ENCODE results near the gene CLTCL1.

Gene CLTCL1

DNA sequence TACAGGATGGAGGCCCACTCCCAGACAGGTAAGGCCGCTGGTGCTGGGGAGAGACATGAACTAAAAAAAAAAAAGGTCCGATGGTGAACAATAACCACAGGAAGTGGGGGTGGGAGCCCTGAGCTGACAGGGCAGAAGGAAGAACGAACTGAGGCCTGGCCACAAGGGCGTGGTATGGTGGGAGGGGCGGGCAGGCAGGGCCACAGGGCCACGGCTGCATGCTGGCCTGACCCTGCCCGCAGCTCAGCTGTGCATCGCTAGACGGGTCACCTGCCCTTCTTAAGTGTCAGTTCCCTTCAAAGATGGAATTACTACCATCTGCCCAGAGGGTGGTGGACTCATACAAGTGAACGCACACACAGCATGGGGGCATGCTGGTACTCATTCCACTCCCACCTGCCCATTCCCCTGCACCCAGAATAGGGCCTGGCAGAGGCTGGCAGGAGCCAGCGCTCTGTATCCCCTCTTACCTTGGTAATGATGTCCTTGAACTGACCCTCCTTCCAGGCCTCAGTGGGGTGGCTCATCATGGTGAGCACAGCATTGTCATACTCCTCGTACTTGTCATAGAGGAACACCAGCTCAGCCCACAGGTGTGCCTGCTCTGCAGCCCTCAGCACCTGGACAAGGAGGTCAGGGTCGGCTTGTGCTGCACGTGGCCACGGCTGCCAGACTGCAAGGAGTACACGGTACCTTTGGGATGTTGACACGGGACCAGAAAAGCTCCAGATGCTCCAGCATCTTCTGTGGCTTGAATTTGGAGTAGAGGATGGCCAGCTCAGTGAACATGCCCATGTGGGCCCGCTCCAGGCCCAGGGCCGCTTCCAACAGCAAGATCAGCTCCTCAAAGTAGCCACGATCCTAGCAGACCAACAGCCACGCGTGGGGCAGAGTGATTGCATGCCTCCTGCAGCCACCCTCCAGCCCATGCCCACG, 95.5 kb downstream of the CLTCL1 start:
- no peak for DNase-seq (ENCODE audit: low spot score)

DNA sequence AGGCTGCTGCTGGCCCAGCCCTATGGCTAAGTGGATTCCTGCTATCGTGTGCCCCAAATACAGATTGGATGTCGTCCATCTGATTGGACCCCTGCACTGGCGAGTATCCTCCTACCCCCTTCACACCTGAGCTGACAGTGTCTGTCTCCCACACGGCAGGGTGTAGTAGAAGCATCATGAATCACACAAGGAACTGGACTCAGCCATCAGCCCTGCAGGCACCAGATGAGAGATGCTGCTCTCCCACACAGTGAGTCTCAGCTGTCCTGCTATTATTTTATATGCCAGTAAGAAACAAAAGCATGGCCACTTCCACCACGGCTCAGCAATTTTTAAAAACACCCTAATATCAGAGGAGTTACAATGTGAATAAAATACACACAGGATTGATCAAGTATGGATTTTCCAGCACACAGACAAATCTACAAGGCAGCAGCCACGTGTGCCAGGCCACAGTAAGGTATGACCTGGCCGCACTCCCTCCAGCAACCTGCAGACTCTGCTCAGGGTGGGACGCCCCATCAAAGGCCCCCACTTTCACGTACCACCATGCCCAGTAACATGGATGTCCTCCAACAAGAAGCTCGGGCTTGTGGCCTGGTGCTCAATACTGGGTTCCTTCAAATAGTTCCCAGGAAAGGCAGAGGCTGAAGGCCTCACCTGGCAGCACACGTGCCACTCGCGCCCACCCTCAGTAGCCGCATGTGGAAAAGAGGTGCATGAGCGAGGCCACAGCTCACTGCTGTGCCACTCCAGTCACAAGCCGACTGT, 96.6 kb downstream of the CLTCL1 start:
- no peak for DNase-seq (ENCODE audit: low spot score)

DNA sequence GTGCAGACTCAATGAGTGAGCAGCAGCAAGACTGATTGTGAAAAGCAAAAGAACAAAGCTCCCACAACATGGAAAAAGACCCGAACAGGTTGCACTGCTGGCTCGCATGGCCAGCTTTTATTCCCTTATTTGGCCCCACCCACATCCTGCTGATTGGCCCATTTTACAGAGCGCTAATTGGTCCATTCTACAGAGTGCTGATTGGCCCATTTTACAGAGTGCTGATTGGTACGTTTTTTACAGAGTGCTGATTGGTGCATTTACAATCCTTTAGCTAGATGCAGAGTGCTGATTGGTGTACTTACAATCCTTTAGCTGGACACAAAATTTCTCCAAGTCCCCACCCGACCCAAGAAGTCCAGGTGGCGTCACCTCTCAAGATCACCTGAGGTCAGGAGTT, 97.6 kb downstream of the CLTCL1 start:
- DNase-seq (ENCODE audit: low spot score) = no peak

DNA sequence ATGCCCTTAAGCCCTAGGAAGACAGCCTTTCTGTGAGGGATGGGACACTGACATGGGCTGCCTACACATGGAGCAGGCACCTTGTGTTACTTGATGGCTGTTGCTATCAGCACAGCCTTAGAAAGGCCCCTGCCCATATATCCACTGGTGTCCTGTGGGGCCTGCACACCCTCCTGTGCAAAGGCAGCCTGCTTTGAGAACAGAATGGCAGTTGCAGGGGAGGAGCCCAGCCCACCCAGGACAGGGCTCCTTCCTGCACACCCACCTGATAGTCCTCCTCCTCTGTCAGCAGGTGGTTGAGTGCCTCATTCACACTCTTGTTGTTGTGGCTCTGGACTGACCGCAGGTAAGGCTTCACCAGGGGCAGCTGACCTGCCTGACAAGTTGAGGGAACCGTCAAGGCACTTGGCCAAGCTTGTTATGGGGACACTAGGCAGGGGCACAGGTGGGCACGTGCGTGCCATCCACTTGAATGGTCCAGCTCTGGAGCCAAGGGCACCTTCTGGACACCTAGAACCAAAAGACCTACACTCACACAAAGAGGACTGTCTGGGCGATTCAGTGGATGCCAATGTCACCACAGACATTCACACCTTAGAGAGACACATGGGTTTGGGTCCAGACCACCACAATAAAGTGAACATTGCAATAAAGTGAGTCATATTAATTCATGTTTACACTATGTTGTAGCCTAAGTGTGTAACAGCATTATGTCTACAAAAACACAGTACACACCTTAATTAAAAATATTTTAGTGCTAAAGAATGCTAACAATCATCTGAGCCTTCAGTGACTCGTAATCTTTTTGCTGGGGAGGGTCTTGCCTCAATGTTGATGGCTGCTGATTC, 103.6 kb downstream of the CLTCL1 start:
- no peak for DNase-seq (ENCODE audit: low spot score)

DNA sequence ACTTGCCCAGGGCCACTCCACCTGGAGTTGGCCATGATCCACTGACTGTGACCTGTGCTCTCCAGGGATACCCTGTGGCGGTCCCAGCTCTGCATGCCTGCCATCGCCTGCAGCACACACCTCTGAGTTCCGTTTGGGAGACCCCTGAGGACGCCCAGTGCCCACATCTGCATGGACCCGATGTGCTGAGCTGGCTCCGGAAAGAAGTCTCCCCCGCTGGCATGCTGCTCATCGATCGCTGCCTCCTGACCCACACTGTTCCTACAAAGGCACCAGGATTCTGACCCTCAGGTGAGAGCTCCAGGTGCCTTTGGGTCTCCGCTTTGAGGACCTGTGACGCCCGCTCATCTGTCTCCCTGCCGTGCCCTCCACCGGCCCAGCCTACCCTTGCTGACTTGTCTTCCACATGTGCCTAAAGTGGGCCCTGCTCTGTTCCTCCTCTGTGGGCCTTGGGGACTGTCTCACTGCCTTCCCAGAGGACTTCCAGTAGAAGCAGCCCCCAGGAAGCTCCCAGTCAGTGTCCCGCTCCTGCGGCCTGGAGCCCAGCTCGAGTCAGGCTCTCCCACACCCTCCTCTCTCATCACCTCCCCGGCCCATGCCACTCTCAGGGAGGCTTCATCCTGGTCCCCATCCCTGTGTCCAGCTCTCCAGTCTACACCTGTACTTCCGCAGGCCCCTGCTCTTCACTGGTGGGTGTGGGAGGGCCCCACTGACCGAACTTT, 107.1 kb downstream of the CLTCL1 start:
- no peak for DNase-seq (ENCODE audit: low spot score)

DNA sequence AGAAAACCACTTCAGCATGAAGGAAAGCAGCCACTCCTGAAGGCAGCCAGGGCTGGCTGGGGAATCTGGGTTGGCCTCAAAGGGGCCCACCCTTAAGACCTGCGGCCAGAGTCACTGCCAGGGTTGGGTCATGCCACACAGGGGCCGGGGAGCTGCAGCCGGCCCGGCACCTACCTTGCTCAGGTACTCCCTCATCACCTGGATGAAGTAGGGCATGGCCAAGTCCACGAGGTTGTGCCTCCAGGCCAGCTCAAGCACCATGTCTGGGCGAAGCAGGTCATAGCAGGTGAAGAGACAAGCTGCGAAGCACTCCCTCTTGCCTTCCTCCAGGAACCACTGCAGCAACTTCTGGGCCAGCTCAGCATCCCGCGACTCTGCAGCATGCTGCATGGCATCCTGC, 108.3 kb downstream of the CLTCL1 start:
- DNase-seq (ENCODE audit: low spot score) = no peak

DNA sequence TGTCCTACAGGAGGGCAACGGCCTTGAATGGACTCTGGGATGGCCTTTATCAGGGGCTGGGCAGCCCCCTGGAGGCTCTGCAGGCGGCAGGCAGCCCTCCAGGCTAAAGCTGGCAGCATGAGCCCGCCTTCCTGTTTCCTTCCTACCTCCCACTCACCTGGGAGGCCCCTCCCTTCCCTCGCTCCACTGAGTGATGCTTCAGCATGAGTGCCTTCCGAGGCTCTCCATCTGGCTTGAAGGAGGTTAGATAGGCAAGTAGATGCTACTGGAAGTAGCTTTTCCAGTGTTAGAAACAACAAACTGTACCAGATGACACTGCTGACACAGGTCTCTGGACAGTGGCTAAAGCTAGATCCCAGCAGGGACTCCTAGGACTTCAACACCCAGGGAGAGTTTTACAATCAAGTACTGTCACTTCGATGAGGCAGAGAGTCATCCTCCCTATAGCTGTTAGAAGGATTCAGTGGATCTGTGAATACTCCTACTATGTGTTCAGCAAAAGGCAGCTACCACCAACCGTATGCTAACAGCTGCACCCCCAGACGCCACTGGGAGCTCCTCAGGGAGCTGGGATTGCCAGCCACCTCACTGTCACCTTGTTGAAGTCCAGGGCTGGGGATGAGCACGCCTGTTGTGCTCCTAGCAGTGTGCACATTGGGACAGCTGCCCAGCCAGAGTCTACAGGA, 108.9 kb downstream of the CLTCL1 start:
- DNase-seq (ENCODE audit: low spot score) = no peak

DNA sequence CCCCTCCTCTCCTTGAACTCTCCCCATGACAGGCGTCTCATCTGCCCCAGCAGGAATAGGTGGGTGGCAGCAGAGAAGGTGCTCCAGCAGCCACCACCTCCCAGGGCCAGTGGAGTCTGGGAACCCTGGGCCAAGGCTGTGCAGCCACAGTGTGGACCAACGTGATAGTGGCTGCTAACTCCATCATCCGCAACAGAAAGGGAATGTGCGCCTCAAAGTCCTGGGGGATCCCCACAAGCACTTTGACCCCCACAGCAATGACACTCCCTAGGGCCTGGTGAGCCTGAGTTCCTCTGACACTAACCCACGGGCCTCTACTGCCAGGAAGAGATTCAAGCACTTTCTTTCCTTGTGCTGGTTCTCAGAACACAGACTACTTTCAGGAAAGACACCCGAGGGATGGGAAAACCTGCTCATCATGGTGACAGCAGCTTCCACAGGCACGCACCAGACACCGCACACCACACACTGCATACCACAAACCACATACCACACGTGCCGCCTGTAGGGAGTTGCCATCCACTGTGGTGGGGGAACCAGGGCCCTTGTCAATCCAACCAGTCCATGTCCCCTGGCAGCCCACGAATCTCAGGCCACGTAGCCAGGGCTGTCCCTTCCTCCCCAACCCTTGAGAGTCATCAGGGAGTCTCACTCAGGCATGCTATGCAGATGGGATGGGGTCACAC, 109.6 kb downstream of the CLTCL1 start:
- no peak for DNase-seq (ENCODE audit: low spot score)

DNA sequence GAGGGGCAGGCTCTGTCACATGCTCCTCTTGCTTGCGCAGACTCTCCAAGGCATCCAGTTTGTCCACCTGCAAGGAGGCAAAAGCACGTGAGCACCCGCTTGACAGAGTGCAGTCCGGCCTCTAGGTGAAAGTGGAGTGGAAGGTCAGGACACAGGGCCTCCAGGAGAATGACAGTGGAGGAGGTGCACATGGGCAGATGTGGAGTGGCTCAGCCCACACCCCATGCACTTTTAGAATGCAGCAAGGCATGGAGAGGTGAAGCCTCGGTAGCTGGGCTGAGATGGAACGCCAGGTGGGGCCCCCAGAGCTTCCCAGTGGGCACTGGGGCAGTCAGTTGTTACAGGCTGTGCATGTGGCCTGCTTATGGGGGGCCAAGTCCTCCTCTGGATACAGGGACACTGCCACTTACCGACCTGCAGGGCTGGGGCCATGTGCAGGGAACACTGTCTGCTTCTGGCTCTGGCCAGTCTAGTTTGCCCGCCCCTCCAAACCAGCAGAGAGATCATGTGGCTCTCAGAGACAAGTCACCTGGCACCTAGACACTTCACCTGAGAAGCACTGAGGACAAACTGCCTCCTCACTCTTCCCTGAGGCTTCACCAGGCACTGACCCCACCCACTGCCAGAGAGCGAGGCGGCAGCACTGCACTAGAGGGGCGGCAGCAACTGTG, 110.6 kb downstream of the CLTCL1 start:
- DNase-seq (ENCODE audit: low spot score) = no peak

DNA sequence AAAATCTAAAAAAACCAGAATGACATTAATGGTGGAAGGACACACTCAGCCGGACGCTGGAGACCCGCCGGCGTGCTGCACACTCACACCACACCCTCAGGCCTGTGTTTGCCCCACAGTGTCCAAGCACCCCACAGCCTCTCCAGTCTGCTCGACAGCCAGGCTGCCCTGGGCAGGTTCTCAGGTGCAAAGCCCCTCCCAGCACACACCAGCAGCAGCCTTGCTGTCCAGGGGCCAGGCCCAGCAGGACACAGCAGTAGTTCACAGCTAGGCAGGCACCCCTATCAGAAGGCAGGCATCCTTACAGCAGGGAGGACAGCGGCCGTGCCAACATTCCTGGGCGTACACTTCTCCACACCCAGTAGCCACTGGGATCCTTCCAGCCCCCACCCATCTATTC, 111.3 kb downstream of the CLTCL1 start:
- no peak for DNase-seq (ENCODE audit: low spot score)

DNA sequence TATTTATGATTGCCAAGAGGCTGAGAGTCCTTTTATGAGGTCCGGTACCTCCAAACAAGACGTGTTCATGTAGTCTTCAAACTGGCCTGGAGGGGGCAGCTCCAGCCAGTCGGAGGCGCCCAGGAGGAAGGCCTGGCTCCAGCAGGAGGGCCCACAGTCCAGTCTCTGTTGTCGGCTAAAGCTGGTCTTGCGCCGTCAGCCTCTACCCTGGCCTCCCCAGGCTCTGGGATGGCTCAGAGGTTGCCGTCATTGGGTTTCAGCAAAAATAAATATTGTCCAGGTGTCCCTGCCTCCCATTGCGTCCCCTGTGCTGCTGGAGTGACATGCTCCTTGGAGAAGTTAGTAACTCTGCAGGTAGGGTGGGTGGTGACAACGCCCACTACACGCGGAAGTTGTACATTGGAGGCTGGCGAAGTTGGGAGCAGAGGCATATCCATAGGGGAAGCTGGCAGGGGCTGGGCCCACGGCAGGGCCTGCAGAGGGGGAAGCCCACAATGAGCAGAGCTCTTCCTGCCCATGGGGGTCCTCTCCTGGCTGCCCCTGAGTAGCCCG, 111.9 kb downstream of the CLTCL1 start:
- peak; percentile 81 for DNase-seq (ENCODE audit: low spot score)

DNA sequence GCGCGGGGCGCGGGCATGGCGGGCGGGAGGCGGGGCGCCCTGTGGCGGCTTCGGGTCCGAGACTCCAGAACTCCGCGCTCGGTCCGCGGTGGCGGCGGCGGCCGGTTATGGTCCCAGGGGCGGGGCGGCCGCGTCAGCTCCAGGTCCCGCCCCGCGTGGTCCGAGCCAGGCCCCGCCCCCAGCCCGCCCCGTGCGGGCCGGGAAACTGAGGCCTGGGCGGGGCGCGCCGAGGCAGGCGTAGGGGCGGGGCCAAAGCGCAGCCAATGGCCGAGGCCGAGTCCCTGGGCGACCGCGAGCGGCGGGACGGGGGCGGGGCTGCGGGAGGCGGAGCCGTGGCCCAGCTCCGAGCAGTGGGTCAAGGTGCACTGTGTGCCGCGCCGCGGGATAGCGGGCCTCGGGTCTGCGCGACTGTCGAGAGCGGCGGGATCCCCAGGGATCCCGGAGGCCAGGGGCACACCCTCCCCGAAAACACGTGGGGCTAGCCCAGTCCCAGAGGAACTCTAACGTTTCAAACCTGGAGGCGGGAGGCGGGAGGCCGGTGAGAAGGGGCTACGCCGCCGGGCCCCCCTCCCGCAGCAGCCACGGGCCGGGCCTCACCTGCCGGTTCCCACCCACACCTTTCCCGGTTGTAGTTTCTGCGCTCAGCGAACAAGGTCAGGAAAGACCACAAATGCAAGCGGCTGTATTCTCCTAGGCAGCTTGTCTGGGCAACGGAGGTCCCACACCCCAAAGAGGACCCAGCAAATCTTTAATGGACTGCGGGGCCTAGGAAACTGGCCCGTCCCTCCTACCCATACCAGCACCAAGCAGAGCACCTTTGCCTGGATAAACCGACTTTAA, 112.6 kb downstream of the CLTCL1 start, which contains the start of gene SLC25A1:
Gene SLC25A1 (minus strand): TSS at position 80 of the 840 bp plus-strand sequence. CDS start 63 bp downstream, at position 17.
- peak; percentile 97 for DNase-seq (ENCODE audit: low spot score)

DNA sequence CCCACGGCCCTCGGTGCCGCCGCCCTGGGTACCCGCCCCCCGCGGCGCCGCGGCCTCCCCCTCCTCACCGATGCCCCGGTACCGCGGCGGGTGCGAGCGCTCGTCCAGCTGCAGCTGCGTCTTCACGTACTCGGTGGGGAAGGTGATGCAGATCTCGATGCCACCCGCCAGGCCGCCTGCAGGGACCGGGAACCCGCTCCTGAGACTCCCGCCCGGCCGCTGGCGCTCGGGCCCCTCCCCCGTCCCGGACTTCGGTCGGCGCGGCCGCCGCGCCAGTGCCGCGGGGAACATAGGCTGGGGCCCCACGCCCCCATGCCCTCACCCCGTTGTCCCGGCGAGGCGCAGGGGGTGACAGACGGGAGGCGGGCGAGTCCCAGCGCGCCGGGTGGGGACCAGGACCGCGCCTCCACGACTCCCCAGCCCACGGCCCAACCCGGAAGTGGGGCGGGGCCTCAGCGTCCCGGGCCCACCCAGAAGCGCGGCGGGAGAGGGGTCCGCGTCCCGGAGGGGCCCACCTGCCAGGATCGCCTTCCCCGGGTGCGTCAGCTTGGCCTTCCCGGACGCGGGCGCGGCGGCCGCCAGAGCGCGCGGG, 113.4 kb downstream of the CLTCL1 start:
- peak; percentile 32 for DNase-seq (ENCODE audit: low spot score)

DNA sequence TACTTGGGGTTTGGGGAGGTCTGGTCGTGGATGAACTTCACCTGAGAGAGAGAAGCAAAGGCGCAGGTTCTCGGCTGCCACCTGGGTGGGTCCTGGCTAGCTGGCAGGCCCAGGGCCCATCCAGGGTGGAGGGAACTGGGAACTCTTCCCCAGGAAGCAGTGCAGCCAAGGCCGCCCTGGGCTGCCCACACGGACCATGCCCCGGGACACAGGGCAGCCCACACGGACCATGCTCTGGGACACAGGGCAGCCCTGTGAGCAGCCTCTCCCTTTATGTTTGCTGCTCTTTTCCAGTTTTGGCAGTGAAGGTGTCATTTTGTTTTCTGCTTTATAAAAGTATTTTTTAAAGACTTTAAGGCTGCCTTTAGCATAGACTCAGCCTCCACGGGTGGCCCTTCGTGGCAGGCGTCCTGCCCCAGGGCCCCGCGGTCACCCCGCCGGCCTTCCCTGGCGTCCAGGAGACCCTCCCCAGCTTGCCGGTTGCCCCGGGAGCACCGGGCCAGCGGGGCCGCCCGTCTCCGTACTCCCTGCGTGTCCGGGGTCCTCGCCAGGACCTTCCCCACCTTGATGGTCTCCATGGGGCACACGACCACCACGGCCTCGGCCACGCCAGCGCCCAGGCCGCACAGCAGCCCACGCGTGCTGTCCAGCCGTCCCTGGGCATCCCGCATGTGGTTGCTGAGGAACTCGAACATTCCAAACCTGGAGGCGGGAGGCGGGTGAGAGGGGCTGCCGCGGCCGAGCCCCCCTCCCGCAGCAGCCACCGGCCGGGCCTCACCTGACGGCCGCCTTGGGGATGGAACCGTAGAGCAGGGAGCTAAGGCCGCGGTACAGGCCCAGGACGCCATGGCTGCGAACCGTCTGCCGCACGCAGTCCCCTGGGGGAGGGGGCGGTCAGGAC, 114.1 kb downstream of the CLTCL1 start:
- no peak for DNase-seq (ENCODE audit: low spot score)

DNA sequence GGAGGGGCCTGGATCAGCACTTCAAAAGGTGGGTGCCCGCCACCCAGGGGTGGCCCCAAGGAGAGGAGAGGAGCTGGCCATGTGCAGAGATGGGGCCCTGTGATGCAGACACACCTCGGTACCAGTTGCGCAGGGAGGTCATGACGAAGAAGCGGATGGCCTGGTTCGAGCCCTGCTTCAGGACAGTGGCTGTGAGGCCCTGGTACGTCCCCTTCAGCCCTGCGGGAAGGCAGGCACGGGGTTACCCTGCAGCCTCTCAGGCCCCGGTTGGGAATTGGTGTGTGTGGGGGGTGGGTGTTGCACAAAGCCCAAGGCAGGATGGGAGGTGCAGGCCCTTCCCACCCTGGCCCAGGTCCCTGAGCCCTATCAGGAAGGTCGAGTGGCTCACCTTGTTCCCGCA, 114.8 kb downstream of the CLTCL1 start:
- DNase-seq (ENCODE audit: low spot score) = no peak

DNA sequence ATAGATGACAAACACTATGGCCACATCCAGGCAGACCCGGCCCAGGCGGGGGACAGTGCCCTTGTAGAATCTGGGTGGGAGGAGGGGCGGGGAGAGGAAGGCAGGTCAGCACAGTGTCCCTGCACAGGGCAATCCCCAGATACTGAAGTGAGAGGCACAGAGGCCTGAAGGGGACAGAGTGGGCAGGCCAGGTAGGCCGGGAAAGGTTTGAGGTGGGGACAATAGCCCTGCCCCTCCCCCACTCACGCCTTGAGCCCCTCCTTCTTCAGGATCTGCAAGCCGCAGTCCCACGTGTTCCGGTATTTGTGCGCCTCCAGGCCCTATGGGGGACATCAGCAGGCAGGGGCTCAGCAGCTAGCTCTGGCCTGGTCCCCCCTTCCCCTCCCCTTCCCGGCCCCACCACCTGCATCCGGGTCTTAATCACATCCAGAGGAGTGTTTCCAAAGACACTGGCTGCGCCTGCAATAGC, 115.3 kb downstream of the CLTCL1 start:
- no peak for DNase-seq (ENCODE audit: low spot score)

Data from AG08395 (cell line).